IMR-90 (cell line): ENCODE measurements around the gene CEP152. TPM values are rescaled to one million over a fixed set of nuclear protein-coding genes. Genes with fewer than 3 reads are reported as not detected.

ENCODE experiments used
- ATAC-seq: fragments of 200-7000 bp; cut with Tn5 transposase; 2 replicates; pipeline ENCODE4 v1.9.1; 2020; ENCODE audit warnings: low read depth, mild to moderate bottlenecking, moderate library complexity
- BruUV-seq: library from RNA; stranded (reverse); fragments of 400-500 nt; replicated peaks from 2 replicates; lab custom pipeline; 2021; lab: Mats Ljungman, UMichigan
- CTCF ChIA-PET: fragments of 300-600 bp; formaldehyde crosslinking; extraction: SDS; loops from one replicate; lab custom pipeline; 2021; ENCODE audit warnings: antibody characterized with exemption; lab: Yijun Ruan, JAX
- POLR2A ChIA-PET: fragments of 300-600 bp; sonication (Branson Sonifier 250); formaldehyde crosslinking; loops from one replicate; lab custom pipeline; 2022; ENCODE audit warnings: antibody characterized with exemption; ENCODE audit not compliant: unreplicated experiment; lab: Charles Lee
- DNase-seq: peaks from one replicate; pipeline ENCODE4 v3.0.0; 2013
- H2AFZ ChIP-seq: replicated peaks from 2 replicates; pipeline ENCODE3; 2013; ENCODE audit warnings: low read length, mild to moderate bottlenecking; ENCODE audit not compliant: poor library complexity
- H2AK5ac ChIP-seq: 2 replicates; pipeline ENCODE4 v1.6.1; 2013; ENCODE audit warnings: low read depth, low read length, inconsistent platforms
- H2AK9ac ChIP-seq: replicated peaks from 2 replicates; pipeline ENCODE3; 2013; ENCODE audit warnings: mild to moderate bottlenecking, low read depth, low read length, moderate library complexity; ENCODE audit not compliant: poor library complexity
- H2BK120ac ChIP-seq: 2 replicates; pipeline ENCODE4 v1.6.1; 2013; ENCODE audit warnings: low read depth, low read length, inconsistent platforms
- H2BK15ac ChIP-seq: 3 replicates; pipeline ENCODE4 v1.6.1; 2013; ENCODE audit warnings: low read depth, low read length, inconsistent platforms
- H2BK20ac ChIP-seq: 2 replicates; pipeline ENCODE4 v1.6.1; 2013; ENCODE audit warnings: low read depth, mild to moderate bottlenecking, inconsistent platforms, low read length, moderate library complexity
- H2BK5ac ChIP-seq: 2 replicates; pipeline ENCODE4 v1.6.1; 2013; ENCODE audit warnings: mild to moderate bottlenecking, low read depth, low read length, inconsistent platforms; ENCODE audit not compliant: poor library complexity, severe bottlenecking
- H3K14ac ChIP-seq: replicated peaks from 2 replicates; pipeline ENCODE4 v1.6.1; 2013; ENCODE audit warnings: low read depth, low read length, inconsistent platforms
- H3K18ac ChIP-seq: 2 replicates; pipeline ENCODE4 v1.6.1; 2013; ENCODE audit warnings: low read depth, low read length, control low read depth
- H3K23ac ChIP-seq: 2 replicates; pipeline ENCODE4 v1.6.1; 2013; ENCODE audit warnings: low read depth, low read length, inconsistent platforms
- H3K27ac ChIP-seq: 2 replicates; pipeline ENCODE4 v1.5.1; 2013; ENCODE audit warnings: mild to moderate bottlenecking, control low read depth, low read length; ENCODE audit not compliant: insufficient read depth
- H3K27me3 ChIP-seq: 2 replicates; pipeline ENCODE4 v1.6.1; 2013; ENCODE audit warnings: low read length; ENCODE audit not compliant: control insufficient read depth, insufficient read depth
- H3K36me3 ChIP-seq: 2 replicates; pipeline ENCODE4 v1.6.1; 2013; ENCODE audit warnings: low read length, mixed read lengths; ENCODE audit not compliant: control insufficient read depth, insufficient read depth
- H3K4ac ChIP-seq: 2 replicates; pipeline ENCODE4 v1.6.1; 2013; ENCODE audit warnings: low read depth, low read length, inconsistent platforms
- H3K4me1 ChIP-seq: 2 replicates; pipeline ENCODE4 v1.6.1; 2013; ENCODE audit warnings: low read length, mixed read lengths; ENCODE audit not compliant: control insufficient read depth, insufficient read depth
- H3K4me2 ChIP-seq: 2 replicates; pipeline ENCODE4 v1.6.1; 2013; ENCODE audit warnings: low read depth, mild to moderate bottlenecking, control low read depth, low read length, moderate library complexity
- H3K4me3 ChIP-seq: 2 replicates; pipeline ENCODE4 v1.5.1; 2013; ENCODE audit warnings: low read depth, mild to moderate bottlenecking, control low read depth, low read length, moderate library complexity; ENCODE audit not compliant: insufficient read depth
- H3K56ac ChIP-seq: 2 replicates; pipeline ENCODE4 v1.6.1; 2013; ENCODE audit warnings: low read length, inconsistent platforms; ENCODE audit not compliant: insufficient read depth; ENCODE audit errors: extremely low read depth
- H3K79me1 ChIP-seq, 2 experiments: 2 replicates each; pipeline ENCODE4 v1.6.1; 2013; ENCODE audit warnings: low read length in 2 of 2, inconsistent platforms in 1 of 2, low read depth in 1 of 2
- H3K9ac ChIP-seq: 2 replicates; pipeline ENCODE4 v1.6.1; 2013; ENCODE audit warnings: low read depth, low read length, control low read depth
- H3K9me1 ChIP-seq: 2 replicates; pipeline ENCODE4 v1.6.1; 2013; ENCODE audit warnings: low read length, inconsistent platforms; ENCODE audit not compliant: insufficient read depth
- H3K9me3 ChIP-seq: 2 replicates; pipeline ENCODE4 v1.6.1; 2013; ENCODE audit warnings: low read length; ENCODE audit not compliant: control insufficient read depth, insufficient read depth
- H4K20me1 ChIP-seq: 2 replicates; pipeline ENCODE4 v1.6.1; 2013; ENCODE audit warnings: low read length, inconsistent platforms; ENCODE audit not compliant: insufficient read depth
- H4K5ac ChIP-seq: 2 replicates; pipeline ENCODE4 v1.6.1; 2013; ENCODE audit warnings: mild to moderate bottlenecking, low read depth, low read length, control low read depth
- H4K8ac ChIP-seq, 2 experiments: 2 replicates each; pipeline ENCODE4 v1.6.1; 2013; ENCODE audit warnings: low read depth in 2 of 2, low read length in 2 of 2, control low read depth in 1 of 2, inconsistent platforms in 1 of 2
- H4K91ac ChIP-seq: 2 replicates; pipeline ENCODE4 v1.6.1; 2013; ENCODE audit warnings: low read depth, low read length, inconsistent platforms; ENCODE audit not compliant: insufficient read depth
- CEBPB ChIP-seq: IDR thresholded peaks from 2 replicates; pipeline ENCODE4 v1.6.1; 2012; ENCODE audit warnings: low read depth, low read length, improper control_type of control experiment
- CHD1 ChIP-seq: IDR thresholded peaks from 2 replicates; pipeline ENCODE4 v1.6.1; 2012; ENCODE audit warnings: low read depth, low read length, improper control_type of control experiment
- FOS ChIP-seq: fragments of 150-350 bp; IDR thresholded peaks from 2 replicates; pipeline ENCODE4 v1.6.1; 2016; ENCODE audit warnings: low read depth, low read length
- MAFK ChIP-seq: IDR thresholded peaks from 2 replicates; pipeline ENCODE4 v1.6.1; 2012; ENCODE audit warnings: low read depth, low read length, improper control_type of control experiment
- MAZ ChIP-seq: IDR thresholded peaks from 2 replicates; pipeline ENCODE4 v1.6.1; 2012; ENCODE audit warnings: low read depth, mild to moderate bottlenecking, low read length, improper control_type of control experiment, moderate library complexity, borderline replicate concordance
- MXI1 ChIP-seq: IDR thresholded peaks from 2 replicates; pipeline ENCODE4 v1.6.1; 2012; ENCODE audit warnings: low read depth, mild to moderate bottlenecking, low read length, moderate library complexity, borderline replicate concordance
- NFE2L2 ChIP-seq: fragments of 150-350 bp; IDR thresholded peaks from 2 replicates; pipeline ENCODE4 v1.6.1; 2016; ENCODE audit warnings: low read depth, mild to moderate bottlenecking, low read length
- RAD21 ChIP-seq: IDR thresholded peaks from 2 replicates; pipeline ENCODE4 v1.6.1; 2012; ENCODE audit warnings: low read length, improper control_type of control experiment
- RCOR1 ChIP-seq: IDR thresholded peaks from 2 replicates; pipeline ENCODE4 v1.6.1; 2012; ENCODE audit warnings: mild to moderate bottlenecking, low read length, improper control_type of control experiment; ENCODE audit not compliant: insufficient replicate concordance
- RFX5 ChIP-seq: IDR thresholded peaks from 2 replicates; pipeline ENCODE4 v1.8.0; 2012; ENCODE audit warnings: low read depth, mild to moderate bottlenecking, low read length, moderate library complexity
- SMC3 ChIP-seq: fragments of 150-350 bp; IDR thresholded peaks from 2 replicates; pipeline ENCODE4 v1.6.1; 2016; ENCODE audit warnings: low read depth, mild to moderate bottlenecking, antibody characterized with exemption, low read length, moderate library complexity
- USF2 ChIP-seq: fragments of 150-350 bp; IDR thresholded peaks from 2 replicates; pipeline ENCODE4 v1.6.1; 2017; ENCODE audit warnings: mild to moderate bottlenecking, antibody characterized with exemption, low read length, low read depth
- WGBS, 2 experiments: methylation state at CpG; one replicate each; pipeline versions ENCODE4 v1.1.5 to v1.1.7; 2013; ENCODE audit warnings: missing lambda C conversion rate in 2 of 2; ENCODE audit not compliant: insufficient read length in 1 of 2; ENCODE audit errors: extremely low coverage in 2 of 2; 5-methylcytosine and 5-hydroxymethylcytosine counted together
- dilution Hi-C: fragments of 300-500 bp; cut with HindIII; formaldehyde crosslinking; loops from one replicate; pipeline ENCODE4 v1.14.3; 2018; ENCODE audit warnings: low sequenced_read_pairs; ENCODE audit not compliant: unreplicated experiment
- in situ Hi-C: fragments of 300-500 bp; cut with MboI; formaldehyde crosslinking; loops from 3 replicates; pipeline ENCODE4 v1.14.3; 2019; ENCODE audit warnings: low sequenced_read_pairs, inconsistent platforms, mixed read lengths
- intact Hi-C: fragments of 100-400 bp; cut with micrococcal nuclease; formaldehyde crosslinking; loops from 2 replicates; pipeline ENCODE4 v1.10.0; 2022
- polyA plus RNA-seq, 3 experiments: library from polyadenylated mRNA; depleted of rRNA; stranded (reverse); fragments of >200 nt; gene quantifications; 2 replicates each; pipeline ENCODE4 v1.2.3, GENCODE V29; 2012; ENCODE audit warnings: low replicate concordance in 1 of 3
- total RNA-seq: library from RNA; depleted of rRNA; stranded (reverse); fragments of >200 nt; gene quantifications from 2 replicates; pipeline ENCODE4 v1.2.3, GENCODE V29; 2012

CEP152 gene
- total and polyA plus RNA-seq, 2 of the 4 experiments (the other 2 are of a cell fraction) = 2.1 to 7.3 TPM

GRCh38 chr15:48777645-48778330 lies 33.1 kb downstream of the CEP152 start:
- H3K4me3 ChIP-seq = no peak overlapping the region
- no peak overlapping the region for H2BK20ac ChIP-seq
- H2AK9ac ChIP-seq = no peak overlapping the region
- H3K4me2 ChIP-seq = no peak overlapping the region; the same call in 1 of the 2 replicates
- H3K9me1 ChIP-seq = no peaks in the 10 kb centered on the region
- DNase-seq = peak; percentile 38
- H2AFZ ChIP-seq = no peak overlapping the region
- WGBS, 2 experiments = no CpG with 5 or more reads among the region's 1 CpG
- H3K4me1 ChIP-seq = peaks cover 5% of the 10 kb centered on the region; the same call in 1 of the 2 replicates
- in situ Hi-C loops = no loop called here
- H3K18ac ChIP-seq = no peak overlapping the region
- H2BK5ac ChIP-seq = no peak overlapping the region
- no peaks in the 10 kb centered on the region for H3K9me3 ChIP-seq
- H3K14ac ChIP-seq = no peak overlapping the region
- peak; percentile 83 for ATAC-seq
- H3K27ac ChIP-seq = no peak overlapping the region
- intact Hi-C loops = no loop called here
- no peak overlapping the region for H3K56ac ChIP-seq
- H2BK120ac ChIP-seq = no peak overlapping the region
- no peaks in the 10 kb centered on the region for H4K20me1 ChIP-seq
- ChIA-PET POLR2A (no interaction called here), CTCF (no interaction called here)
- H4K8ac ChIP-seq = no peak overlapping the region
- H4K5ac ChIP-seq = no peak overlapping the region
- no peak overlapping the region for H3K4ac ChIP-seq
- dilution Hi-C loops = no loop called here
- no peak overlapping the region for H4K91ac ChIP-seq
- H3K9ac ChIP-seq = no peak overlapping the region
- TF ChIP-seq RCOR1 = no peak
- TF ChIP-seq USF2 = no peak
- no peak for TF ChIP-seq MXI1
- TF ChIP-seq NFE2L2 = no peak
- no peak for TF ChIP-seq SMC3
- no peak for TF ChIP-seq CHD1
- TF ChIP-seq MAZ = no peak
- TF ChIP-seq FOS = no peak
- no peak for TF ChIP-seq MAFK
- no peak for TF ChIP-seq CEBPB
- TF ChIP-seq RFX5 = no peak
- no peak for TF ChIP-seq RAD21
- H2BK15ac ChIP-seq = no peak overlapping the region
- no TSS peak for BruUV-seq
- no peak overlapping the region for H2AK5ac ChIP-seq
- peaks cover 5% of the 10 kb centered on the region for H3K36me3 ChIP-seq
- no peaks in the 10 kb centered on the region for H3K27me3 ChIP-seq
- H3K23ac ChIP-seq = no peak overlapping the region
- H3K79me1 ChIP-seq = peaks cover 3 to 12% of the 10 kb centered on the region in 2 experiments; a peak in 3 of 4 replicates
